Uterine smooth muscle cell (primary cell): ENCODE results near the gene ZNF221. TPM values are rescaled to one million over a fixed set of nuclear protein-coding genes. Genes with fewer than 3 reads are reported as not detected.

Experiments used
- total RNA-seq: library from RNA; depleted of rRNA; stranded (reverse); fragments of >200 nt; gene quantifications from 2 replicates; pipeline ENCODE4 v1.2.3, GENCODE V29; 2014

Gene ZNF221
- 8.7 and 9.2 TPM in 2 replicates for total RNA-seq

GRCh38 chr19:43950834-43951645 lies at the start of gene ZNF221:
Gene ZNF221 (plus strand): TSS chr19:43951228. CDS start chr19:43962727, 11,499 bp downstream.

GRCh38 chr19:43934985-43935708 lies 15.9 kb upstream of the ZNF221 start, which contains the start of gene ZNF45:
Gene ZNF45 (minus strand): TSS chr19:43935282. CDS start chr19:43922185, 13,097 bp downstream.

GRCh38 chr19:43983912-43984686 lies 33.1 kb downstream of the ZNF221 start, which contains the start of gene ZNF155:
Gene ZNF155 (plus strand): TSS chr19:43984188. CDS start chr19:43988544, 4,356 bp downstream.

GRCh38 chr19:44002566-44003460 lies 51.8 kb downstream of the ZNF221 start, which contains the start of gene ZNF230:
Gene ZNF230 (plus strand): TSS chr19:44002957. CDS start chr19:44007079, 4,122 bp downstream.

Other genes starting within 250 kb of the ZNF221 start
- gene IRGC, start 235.2 kb upstream of the ZNF221 start, total RNA-seq: not detected in 2 replicates
- 6.7 and 7.9 TPM in 2 replicates for gene SMG9, start 196.3 kb upstream of the ZNF221 start, total RNA-seq
- gene KCNN4, start 170.3 kb upstream of the ZNF221 start, total RNA-seq: 1.1 and 1.3 TPM in 2 replicates
- 0.50 TPM in 1 of 2 replicates, not detected in the other for gene LYPD5, start 148.8 kb upstream of the ZNF221 start, total RNA-seq
- 11.8 and 20.2 TPM in 2 replicates for gene ZNF283, start 123.9 kb upstream of the ZNF221 start, total RNA-seq
- gene ZNF404, start 67.3 kb upstream of the ZNF221 start, total RNA-seq: 2.2 and 5.7 TPM in 2 replicates
- 14.1 and 17.3 TPM in 2 replicates for gene ZNF45, start 15.9 kb upstream of the ZNF221 start, total RNA-seq
- 7.6 and 11.4 TPM in 2 replicates for gene ZNF155, start 33.0 kb downstream of the ZNF221 start, total RNA-seq
- gene ZNF230, start 51.7 kb downstream of the ZNF221 start, total RNA-seq: 3.0 and 3.1 TPM in 2 replicates
- gene ZNF222, start 74.2 kb downstream of the ZNF221 start, total RNA-seq: 7.5 and 7.9 TPM in 2 replicates
- gene ZNF223, start 100.8 kb downstream of the ZNF221 start, total RNA-seq: 3.7 and 4.1 TPM in 2 replicates
- 2.4 and 2.9 TPM in 2 replicates for gene ZNF284, start 120.9 kb downstream of the ZNF221 start, total RNA-seq
- 20.5 and 21.2 TPM in 2 replicates for gene ZNF224, start 143.1 kb downstream of the ZNF221 start, total RNA-seq
- 5.9 and 6.7 TPM in 2 replicates for gene ZNF225, start 162.2 kb downstream of the ZNF221 start, total RNA-seq
- gene ZNF234, start 190.3 kb downstream of the ZNF221 start, total RNA-seq: 12.3 and 14.6 TPM in 2 replicates
- gene ZNF226, start 213.9 kb downstream of the ZNF221 start, total RNA-seq: 14.6 and 16.6 TPM in 2 replicates